Nephron (organoid): ENCODE measurements around the gene MED8.
A peak's percentile ranks its signal among the peaks of the same experiment; 100 is the strongest.

Source experiments
- H3K27ac Mint-ChIP-seq, 3 experiments: 2 replicates each; pipeline ENCODE4 v1.8.0; 2020; ENCODE audit warnings: mixed read lengths in 3 of 3, mild to moderate bottlenecking in 2 of 3, moderate library complexity in 1 of 3
- H3K27me3 Mint-ChIP-seq: 2 replicates; pipeline ENCODE4 v1.8.0; 2021; ENCODE audit warnings: low read depth, mild to moderate bottlenecking, moderate library complexity, mixed read lengths
- H3K36me3 Mint-ChIP-seq: 2 replicates; pipeline ENCODE4 v1.8.0; 2020; ENCODE audit warnings: low read depth, mixed read lengths
- H3K4me1 Mint-ChIP-seq: 2 replicates; pipeline ENCODE4 v1.8.0; 2020; ENCODE audit warnings: mixed read lengths
- H3K4me3 Mint-ChIP-seq, 3 experiments: 2 replicates each; pipeline ENCODE4 v1.8.0; 2020; ENCODE audit warnings: mild to moderate bottlenecking in 3 of 3, mixed read lengths in 3 of 3, moderate library complexity in 2 of 3
- H3K9me3 Mint-ChIP-seq: 2 replicates; pipeline ENCODE4 v1.8.0; 2020; ENCODE audit warnings: mixed read lengths
- CTCF ChIP-seq, 3 experiments: fragments of 200-600 bp; sonication (generic); IDR thresholded peaks; one replicate each; pipeline ENCODE4 v1.5.0; 2021; ENCODE audit warnings: antibody characterized with exemption in 3 of 3; ENCODE audit not compliant: unreplicated experiment in 3 of 3

MED8 gene

GRCh38 chr1:43436371-43436770, 46.8 kb upstream of the MED8 start:
- no peaks in the 10 kb centered on the region for H3K9me3 Mint-ChIP-seq
- no peak overlapping the region for H3K4me3 Mint-ChIP-seq
- H3K27me3 Mint-ChIP-seq: no peaks in the 10 kb centered on the region
- H3K4me1 Mint-ChIP-seq: peaks cover 5% of the 10 kb centered on the region
- peaks cover 61% of the 10 kb centered on the region for H3K36me3 Mint-ChIP-seq
- peak overlapping the region; percentile 1 to 38 (median 6) for H3K27ac Mint-ChIP-seq
- no peak for TF ChIP-seq CTCF (IDR thresholded peaks at IDR 0.05; ENCODE audit: unreplicated experiment in 3 of 3)

GRCh38 chr1:43435146-43436145, 45.8 kb upstream of the MED8 start:
- Mint-ChIP-seq H3K9me3 (no peaks in the 10 kb centered on the region), H3K4me3 (no peak overlapping the region), H3K4me1 (peaks cover 5% of the 10 kb centered on the region), H3K27ac (peak overlapping the region; percentile 1 to 38 (median 6)), H3K27me3 (no peaks in the 10 kb centered on the region), H3K36me3 (peaks cover 60% of the 10 kb centered on the region)
- no peak for TF ChIP-seq CTCF (IDR thresholded peaks at IDR 0.05; ENCODE audit: unreplicated experiment in 3 of 3)

GRCh38 chr1:43434256-43434655, 44.7 kb upstream of the MED8 start:
- no peak for TF ChIP-seq CTCF (IDR thresholded peaks at IDR 0.05; ENCODE audit: unreplicated experiment in 3 of 3)
- no peak overlapping the region for H3K4me3 Mint-ChIP-seq
- no peak overlapping the region for H3K27ac Mint-ChIP-seq
- H3K4me1 Mint-ChIP-seq: peaks cover 5% of the 10 kb centered on the region
- no peaks in the 10 kb centered on the region for H3K27me3 Mint-ChIP-seq
- H3K9me3 Mint-ChIP-seq: no peaks in the 10 kb centered on the region
- peaks cover 70% of the 10 kb centered on the region for H3K36me3 Mint-ChIP-seq

- H3K27me3 Mint-ChIP-seq: no peaks in the 10 kb centered on the region
- no peak overlapping the region for H3K4me3 Mint-ChIP-seq
- peaks cover 5% of the 10 kb centered on the region for H3K4me1 Mint-ChIP-seq
- no peaks in the 10 kb centered on the region for H3K9me3 Mint-ChIP-seq
- no peak overlapping the region for H3K27ac Mint-ChIP-seq
- no peak for TF ChIP-seq CTCF (IDR thresholded peaks at IDR 0.05; ENCODE audit: unreplicated experiment in 3 of 3)
- peaks cover 72% of the 10 kb centered on the region for H3K36me3 Mint-ChIP-seq
Observed at GRCh38 chr1:43432907-43433306, 43.3 kb upstream of the MED8 start.

GRCh38 chr1:43432171-43432860, 42.7 kb upstream of the MED8 start:
- Mint-ChIP-seq H3K4me1 (peaks cover 5% of the 10 kb centered on the region), H3K9me3 (no peaks in the 10 kb centered on the region), H3K36me3 (peaks cover 73% of the 10 kb centered on the region), H3K4me3 (no peak overlapping the region), H3K27me3 (no peaks in the 10 kb centered on the region), H3K27ac (no peak overlapping the region)
- TF ChIP-seq CTCF (IDR thresholded peaks at IDR 0.05; ENCODE audit: unreplicated experiment in 3 of 3): no peak
